OCI-M1 (cell line): Measurements from ENCODE around the gene ACSF2.
"Not testable (repeated sequence)": the region's sequence is repeated elsewhere in the genome, so short reads cannot be mapped to it uniquely, and the experiment has no call there.

Source experiments
- DNase-seq: peaks from one replicate; lab custom pipeline; 2025; lab: John Stamatoyannopoulos, UW

ACSF2 gene

GRCh38 chr17:50407921-50408320, 18.1 kb upstream of the ACSF2 start:
- no peak for DNase-seq

GRCh38 chr17:50412188-50412732, 13.8 kb upstream of the ACSF2 start:
- peak; percentile 19 for DNase-seq

GRCh38 chr17:50414808-50415207, 11.2 kb upstream of the ACSF2 start:
- DNase-seq = no peak

- DNase-seq = not testable (repeated sequence)
Observed at GRCh38 chr17:50419577-50419976, 6.4 kb upstream of the ACSF2 start.

- no peak for DNase-seq
Observed at GRCh38 chr17:50420419-50421112, 5.5 kb upstream of the ACSF2 start.

GRCh38 chr17:50421308-50422051, 4.5 kb upstream of the ACSF2 start:
- DNase-seq = peak; percentile 85

- no peak for DNase-seq
Observed at GRCh38 chr17:50422738-50423137, 3.3 kb upstream of the ACSF2 start.

GRCh38 chr17:50423553-50424159, 2.4 kb upstream of the ACSF2 start:
- peak; percentile 71 for DNase-seq

GRCh38 chr17:50424246-50424995, 1.6 kb upstream of the ACSF2 start:
- DNase-seq = no peak

GRCh38 chr17:50424996-50425681, 879 bp upstream of the ACSF2 start:
- no peak for DNase-seq

- DNase-seq = no peak
Observed at GRCh38 chr17:50426472-50426782, 409 bp downstream of the ACSF2 start.

- peak; percentile 93 for DNase-seq
Observed at GRCh38 chr17:50426814-50427787, 1.1 kb downstream of the ACSF2 start.

- DNase-seq = not testable (repeated sequence)
Observed at GRCh38 chr17:50428126-50428525, 2.1 kb downstream of the ACSF2 start.

GRCh38 chr17:50428831-50429424, 2.9 kb downstream of the ACSF2 start:
- DNase-seq = no peak

- DNase-seq = no peak
Observed at GRCh38 chr17:50429793-50430192, 3.8 kb downstream of the ACSF2 start.

GRCh38 chr17:50430821-50431618, 5.0 kb downstream of the ACSF2 start:
- no peak for DNase-seq

- DNase-seq = no peak
Observed at GRCh38 chr17:50432125-50432762, 6.2 kb downstream of the ACSF2 start.

GRCh38 chr17:50437409-50437808, 11.4 kb downstream of the ACSF2 start:
- no peak for DNase-seq

- DNase-seq = no peak
Observed at GRCh38 chr17:50439008-50439407, 13.0 kb downstream of the ACSF2 start.
